Right lobe of liver (tissue), 6 donors: ENCODE measurements around the gene TMEM248. TPM values are rescaled to one million over a fixed set of nuclear protein-coding genes. Genes with fewer than 3 reads are reported as not detected.
"Not testable (repeated sequence)": the region's sequence is repeated elsewhere in the genome, so short reads cannot be mapped to it uniquely, and the experiment has no call there.

ENCODE experiments used
- ATAC-seq, 4 donors: fragments of 200-7000 bp; cut with Tn5 transposase; one replicate each; pipeline ENCODE4 v1.9.1; 2020; ENCODE audit warnings: mild to moderate bottlenecking in 4 of 4, moderate library complexity in 4 of 4
- DNase-seq, 3 donors: peaks; one replicate each; pipeline ENCODE4 v3.0.0-alpha.2; 2020
- H3K27ac ChIP-seq, 3 donors: fragments of 200-600 bp; one replicate each; pipeline ENCODE4 v1.8.0; 2022
- H3K27me3 ChIP-seq, 2 donors: fragments of 200-600 bp; one replicate each; pipeline ENCODE4 v1.8.0; 2022
- H3K36me3 ChIP-seq, 4 donors: fragments of 200-600 bp; sonication (generic) in 1 of 4; one replicate each; pipeline versions ENCODE4 v1.5.1 to v1.8.0; 2017 to 2022; ENCODE audit warnings: control low read depth in 1 of 4
- H3K4me1 ChIP-seq, 4 donors: fragments of 200-600 bp; sonication (generic) in 1 of 4; one replicate each; pipeline versions ENCODE4 v1.5.1 to v1.8.0; 2017 to 2022; ENCODE audit warnings: control low read depth in 1 of 4
- H3K4me3 ChIP-seq, 3 donors: fragments of 200-600 bp; one replicate each; pipeline ENCODE4 v1.8.0; 2022
- H3K9me3 ChIP-seq, 4 donors: fragments of 200-600 bp; sonication (generic) in 1 of 4; one replicate each; pipeline versions ENCODE4 v1.5.1 to v1.8.0; 2017 to 2022; ENCODE audit warnings: control low read depth in 1 of 4
- CTCF ChIP-seq, 4 donors: fragments of 200-600 bp in 3 of 4; fragments of 450-650 bp in 1 of 4; IDR thresholded peaks; one replicate each; pipeline versions ENCODE4 v1.5.1 to v1.8.0; 2016 to 2022; ENCODE audit warnings: antibody characterized with exemption in 4 of 4, mild to moderate bottlenecking in 2 of 4
- POLR2A ChIP-seq: fragments of 450-650 bp; IDR thresholded peaks from one replicate; pipeline ENCODE4 v1.6.1; 2017; ENCODE audit warnings: antibody characterized with exemption, mild to moderate bottlenecking
- WGBS: methylation state at CpG from one replicate; pipeline ENCODE4 v1.1.6; 2018; ENCODE audit warnings: low coverage, low lambda C conversion rate; ENCODE audit not compliant: insufficient coverage; ENCODE audit errors: missing lambda C conversion rate; 5-methylcytosine and 5-hydroxymethylcytosine counted together
- intact Hi-C, 2 donors: fragments of 100-400 bp; cut with DNase I; formaldehyde crosslinking; loops; one replicate each; pipeline versions ENCODE4 v1.11.2 to v1.14.1; 2022
- long read RNA-seq: library from polyadenylated mRNA; unstranded; transcript quantifications from one replicate; pipeline ENCODE4 v2.0.0, GENCODE V29; 2019
- total RNA-seq, 6 experiments: library from RNA; depleted of rRNA in 2 of 6; stranded (reverse); fragments of >200 nt in 2 of 6; fragmentation: NEBNext Ultra II Directional in 3 of 6; extraction: Animal tissue kit (Norgen Biotek cat#: 25700) in 3 of 6; gene quantifications; one replicate each; pipeline versions ENCODE4 v1.1.0 to v1.2.4, GENCODE V29; 2016 to 2023
- donor health status: DM: no; HTN: yes; CAD: no.
- donor health status: DM: no; HTN: no; CAD: no.
- donor health status: DM: no; HTN: no; CAD: no.
- donor health status: DM: no; HTN: yes; CAD: no.
- donor health status: DM: no; HTN: yes; CAD: no.

The TMEM248 gene, protein sequence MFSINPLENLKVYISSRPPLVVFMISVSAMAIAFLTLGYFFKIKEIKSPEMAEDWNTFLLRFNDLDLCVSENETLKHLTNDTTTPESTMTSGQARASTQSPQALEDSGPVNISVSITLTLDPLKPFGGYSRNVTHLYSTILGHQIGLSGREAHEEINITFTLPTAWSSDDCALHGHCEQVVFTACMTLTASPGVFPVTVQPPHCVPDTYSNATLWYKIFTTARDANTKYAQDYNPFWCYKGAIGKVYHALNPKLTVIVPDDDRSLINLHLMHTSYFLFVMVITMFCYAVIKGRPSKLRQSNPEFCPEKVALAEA
- 10 to 100 TPM; 53.3 to 76.5 (median 63.2) TPM for total RNA-seq
- long read RNA-seq, partial matches to known transcripts = 1 of 3 reads
- long read RNA-seq, other reads (novel, unspliced or antisense) = 2 of 3 reads

DNA sequence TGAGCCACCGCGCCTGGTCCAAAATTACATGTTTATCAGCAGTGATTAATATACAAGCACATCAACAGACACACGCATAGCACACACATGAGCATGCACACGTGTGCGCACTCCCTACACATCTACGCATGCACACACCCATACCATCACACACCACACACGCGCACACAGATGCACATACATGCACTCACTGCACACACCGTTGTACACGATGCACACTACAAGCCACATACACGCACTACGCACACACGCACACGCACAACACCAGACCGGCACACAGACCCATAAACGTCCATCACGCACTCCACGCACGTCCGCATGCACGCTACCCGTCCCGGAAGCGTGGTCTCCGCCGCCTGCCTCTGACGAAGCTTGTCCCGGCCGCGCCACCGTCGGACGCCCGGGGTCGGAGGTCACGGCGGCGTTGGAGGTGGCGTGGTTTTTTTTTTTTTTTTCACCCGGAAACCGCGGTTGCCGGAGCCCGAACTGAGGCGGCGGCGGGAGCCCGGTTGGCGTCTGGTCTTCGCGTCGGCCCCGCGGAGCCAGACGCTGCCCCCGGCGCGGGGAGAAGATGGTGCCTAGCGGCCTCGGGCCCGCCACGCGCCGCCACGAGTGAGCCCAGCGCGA is at the start of gene TMEM248:
Gene TMEM248, plus strand, starts transcription at position 457 of the 627 bp plus-strand sequence. CDS start 20,641 bp downstream, outside the sequence.
- DNase-seq (peak; percentile 90 to 93 (median 90)), ATAC-seq (peak; percentile 87 to 97 (median 91))
- Histone ChIP-seq H3K4me1 (peaks cover 0 to 25% (median 8%) of the 10 kb centered on the region in 4 donors), H3K9me3 (no peaks in the 10 kb centered on the region), H3K36me3 (peaks cover 0 to 4% (median 0%) of the 10 kb centered on the region in 4 donors), H3K27me3 (no peaks in the 10 kb centered on the region), H3K4me3 (peak within 1 kb of the TSS; percentile 83 to 90 (median 88)), H3K27ac (peak within 1 kb of the TSS; percentile 70 to 87 (median 85))
- TF ChIP-seq POLR2A (peak; percentile 52), CTCF (IDR thresholded peaks at IDR 0.05) (no peak)
- 2% methylated on average over 37 of the region's 67 CpGs for WGBS
- intact Hi-C loops = no loop called here

DNA sequence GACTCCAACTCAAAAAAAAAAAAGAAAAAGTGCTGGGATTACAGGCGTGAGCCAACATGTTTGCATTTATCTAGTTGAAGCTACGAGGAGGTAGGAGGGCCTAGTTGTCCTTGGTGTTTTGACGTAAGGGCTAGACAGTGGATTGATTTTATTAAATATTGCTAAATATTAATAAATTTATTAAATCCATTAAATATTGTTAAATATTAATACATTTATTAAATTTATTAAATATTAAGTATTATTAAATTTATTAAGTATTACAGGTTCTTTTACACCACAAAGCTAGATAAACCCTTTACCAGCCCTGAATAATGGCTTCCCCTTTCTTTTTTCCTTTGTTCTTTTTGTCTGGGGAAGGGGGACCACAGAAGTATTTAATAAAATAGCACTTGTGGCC is 47.5 kb upstream of the TMEM248 start:
- intact Hi-C loops = no loop called here
- no peak for ATAC-seq
- no peaks in the 10 kb centered on the region for H3K27me3 ChIP-seq
- no peak for DNase-seq
- H3K27ac ChIP-seq = no peak overlapping the region
- H3K36me3 ChIP-seq = no peaks in the 10 kb centered on the region
- no peaks in the 10 kb centered on the region for H3K4me1 ChIP-seq
- TF ChIP-seq CTCF (IDR thresholded peaks at IDR 0.05) = no peak
- no peak for TF ChIP-seq POLR2A
- H3K9me3 ChIP-seq = no peaks in the 10 kb centered on the region
- 94% methylated on average over 3 of the region's 3 CpGs for WGBS
- no peak overlapping the region for H3K4me3 ChIP-seq

- Histone ChIP-seq H3K36me3 (no peaks in the 10 kb centered on the region), H3K4me1 (no peaks in the 10 kb centered on the region), H3K27ac (no peak overlapping the region), H3K4me3 (no peak overlapping the region), H3K27me3 (no peaks in the 10 kb centered on the region), H3K9me3 (no peaks in the 10 kb centered on the region)
- no peak for DNase-seq
- TF ChIP-seq POLR2A (no peak), CTCF (IDR thresholded peaks at IDR 0.05) (no peak)
- intact Hi-C loops = no loop called here
- no peak for ATAC-seq
- no CpG with 5 or more reads among the region's 1 CpG for WGBS
These were observed 43.3 kb upstream of the TMEM248 start for GRCh38 chr7:66877577-66878300.

DNA sequence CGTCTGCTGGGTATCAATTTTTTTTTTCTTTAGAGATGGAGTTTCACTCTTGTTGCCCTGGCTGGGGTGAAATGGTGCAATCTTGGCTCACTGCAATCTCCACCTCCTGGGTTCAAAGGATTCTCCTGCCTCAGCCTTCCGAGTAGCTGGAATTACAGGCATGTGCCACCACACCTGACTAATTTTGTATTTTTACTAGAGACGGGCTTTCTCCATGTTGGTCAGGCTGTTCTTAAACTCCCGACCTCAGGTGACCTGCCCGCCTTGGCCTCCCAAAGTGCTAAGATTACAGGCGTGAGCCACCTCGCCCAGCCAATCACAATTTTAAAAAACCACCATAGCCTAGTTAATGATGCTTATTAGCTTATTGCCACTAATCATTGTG is 42.7 kb upstream of the TMEM248 start:
- H3K27ac ChIP-seq, H3K4me3 ChIP-seq, H3K27me3 ChIP-seq, H3K4me1 ChIP-seq, DNase-seq, intact Hi-C loops, H3K9me3 ChIP-seq, ATAC-seq, H3K36me3 ChIP-seq: not testable (repeated sequence)
- WGBS = 90% methylated on average over 7 of the region's 7 CpGs
